Measurements from ENCODE around the gene PLCH1. TPM values are rescaled to one million over a fixed set of nuclear protein-coding genes. Genes with fewer than 3 reads are reported as not detected.

Gene PLCH1
- total and polyA plus RNA-seq, 2 of the 8 experiments (the other 6 are each of a cell fraction or from before 2014, with no cell fraction given), result 5.8 to 17.2 TPM

GRCh38 chr3:155712008-155712407 lies 32.9 kb downstream of the PLCH1 start:
- CTCF ChIA-PET (ENCODE audit: partially characterized antibody), result interaction anchor here (0.8 to 9.1 kb wide), 5 partner anchors 8 to 270 kb away, joined by 3 to 61 read pairs (median 4); partner anchors contain the start of gene C3orf33
- Histone ChIP-seq H3K27me3 (replicated peaks in 1 of 4; ENCODE audit: control insufficient read depth in 3 of 4, extremely low read depth in 1 of 4, insufficient read depth in 3 of 4, low read length in 3 of 4) (no peaks in the 10 kb centered on the region), H3K36me3 (ENCODE audit: control insufficient read depth in 2 of 4, insufficient read depth in 4 of 4, low read length in 3 of 4) (peaks cover 0 to 1% (median under 1%) of the 10 kb centered on the region in 4 experiments; a peak in 2 of 8 replicates), H3K79me2 (ENCODE audit: control insufficient read depth in 1 of 2, insufficient read depth in 2 of 2, low read length in 2 of 2) (0 out of 4 replicates have a peak, but pooled peaks cover 0 to 7% of the 10 kb centered on the region in 2 experiments), H3K4me3 (ENCODE audit: extremely low read depth in 1 of 4, insufficient read depth in 2 of 4, low read depth in 3 of 4, low read length in 4 of 4) (no peak overlapping the region), H2BK15ac (ENCODE audit: low read length) (no peak overlapping the region), H4K91ac (replicated peaks; ENCODE audit: insufficient read length, low read length) (no peak overlapping the region), H2AFZ (ENCODE audit: low read length) (no peak overlapping the region), H2BK20ac (ENCODE audit: low read length) (no peak overlapping the region), H4K8ac (ENCODE audit: extremely low read depth, insufficient read depth, low read length) (no peak overlapping the region), H3K27ac (ENCODE audit: low read depth, low read length) (no peak overlapping the region), H3K18ac (ENCODE audit: extremely low read depth, low read length) (no peak overlapping the region), H2BK5ac (ENCODE audit: low read depth, low read length) (no peak overlapping the region), H4K20me1 (replicated peaks in 1 of 2; ENCODE audit: control insufficient read depth in 1 of 2, insufficient read depth in 2 of 2, low read length in 2 of 2) (no peaks in the 10 kb centered on the region), H3K14ac (ENCODE audit: insufficient read length) (no peak overlapping the region), H3K56ac (replicated peaks; ENCODE audit: insufficient read length, low read depth, low read length) (no peak overlapping the region), H3K23me2 (ENCODE audit: low read depth, low read length) (no peaks in the 10 kb centered on the region), H2BK12ac (ENCODE audit: low read depth, low read length) (no peak overlapping the region), H3K4me2 (ENCODE audit: insufficient read depth in 1 of 2, low read depth in 2 of 2, low read length in 2 of 2) (no peak overlapping the region), H3K4ac (replicated peaks; ENCODE audit: insufficient read length, low read depth, low read length) (no peak overlapping the region), H3K9me3 (ENCODE audit: insufficient read depth in 2 of 2, low read depth in 1 of 2, low read length in 1 of 2) (peaks cover 0 to 4% of the 10 kb centered on the region in 2 experiments; a peak in 2 of 4 replicates), H2BK120ac (replicated peaks; ENCODE audit: low read depth, low read length) (no peak overlapping the region), H3K4me1 (replicated peaks in 1 of 4; ENCODE audit: control insufficient read depth in 3 of 4, insufficient read depth in 4 of 4, low read length in 3 of 4) (peaks cover 0 to 7% (median 1%) of the 10 kb centered on the region in 4 experiments; a peak in 4 of 7 replicates), H3K79me1 (ENCODE audit: low read depth, low read length) (no peaks in the 10 kb centered on the region; the same call in 1 of the 2 replicates), H3K23ac (ENCODE audit: insufficient read length) (no peak overlapping the region), H2AK5ac (ENCODE audit: low read depth, low read length) (no peak overlapping the region), H3K9ac (replicated peaks in 1 of 4; ENCODE audit: extremely low read depth in 1 of 4, low read depth in 3 of 4, low read length in 3 of 4) (no peak overlapping the region), H4K5ac (ENCODE audit: insufficient read length, low read depth, low read length) (no peak overlapping the region)
- POLR2A ChIA-PET (ENCODE audit: partially characterized antibody), result interaction anchor here (0.9 kb wide), 1 partner anchor 25 kb away, joined by 3 read pairs; no protein-coding TSS in a partner anchor
- DNase-seq (ENCODE audit: low read depth in 1 of 2, low spot score in 2 of 2) (no peak), FAIRE-seq (no peak)
- TF ChIP-seq TCF12 (IDR thresholded peaks at IDR 0.05; ENCODE audit: low read depth, low read length), result no peak
- TF ChIP-seq TEAD4 (IDR thresholded peaks at IDR 0.05; ENCODE audit: low read depth, low read length), result no peak
- TF ChIP-seq RFX5 (IDR thresholded peaks at IDR 0.05; ENCODE audit: borderline replicate concordance, low read depth, low read length), result no peak
- TF ChIP-seq SAP30 (IDR thresholded peaks at IDR 0.05; ENCODE audit: insufficient read depth, insufficient replicate concordance, low read length), result no peak
- no peak for TF ChIP-seq BRCA1 (IDR thresholded peaks at IDR 0.05; ENCODE audit: low read depth, low read length)
- no peak for TF ChIP-seq TAF7 (optimal IDR thresholded peaks at IDR 0.05; ENCODE audit: borderline replicate concordance, low read depth, low read length)
- no peak for TF ChIP-seq RXRA (IDR thresholded peaks at IDR 0.05; ENCODE audit: insufficient read depth, low read depth, low read length)
- 87% methylated on average over 1 of the region's 1 CpG; no CpG with 5 or more reads in 1 of the 2 experiments for WGBS, 2 experiments (ENCODE audit: extremely low coverage in 1 of 2, insufficient coverage in 1 of 2, insufficient read length in 1 of 2, insufficient replicate concordance in 2 of 2, low coverage in 1 of 2, low lambda C conversion rate in 2 of 2, missing lambda C conversion rate in 1 of 2)

Data from H1 (cell line).